GM12875 (cell line): ENCODE data around the gene CHSY3.

Source experiments
- H3K4me3 ChIP-seq: one replicate; pipeline ENCODE4 v1.5.1; 2011; ENCODE audit warnings: low read depth, low read length, control low read depth
- TF ChIP-seq, protein P1 (sequence below): IDR thresholded peaks from 2 replicates; pipeline ENCODE4 v1.5.1; 2011; ENCODE audit warnings: low read depth, mild to moderate bottlenecking, control low read depth, inconsistent platforms, low read length, moderate library complexity, borderline replicate concordance; ENCODE audit not compliant: insufficient read depth

CHSY3 gene

GRCh38 chr5:129915415-129915814 is 11.2 kb downstream of the CHSY3 start:
- H3K4me3 ChIP-seq, result no peak overlapping the region
- TF ChIP-seq, protein P1, sequence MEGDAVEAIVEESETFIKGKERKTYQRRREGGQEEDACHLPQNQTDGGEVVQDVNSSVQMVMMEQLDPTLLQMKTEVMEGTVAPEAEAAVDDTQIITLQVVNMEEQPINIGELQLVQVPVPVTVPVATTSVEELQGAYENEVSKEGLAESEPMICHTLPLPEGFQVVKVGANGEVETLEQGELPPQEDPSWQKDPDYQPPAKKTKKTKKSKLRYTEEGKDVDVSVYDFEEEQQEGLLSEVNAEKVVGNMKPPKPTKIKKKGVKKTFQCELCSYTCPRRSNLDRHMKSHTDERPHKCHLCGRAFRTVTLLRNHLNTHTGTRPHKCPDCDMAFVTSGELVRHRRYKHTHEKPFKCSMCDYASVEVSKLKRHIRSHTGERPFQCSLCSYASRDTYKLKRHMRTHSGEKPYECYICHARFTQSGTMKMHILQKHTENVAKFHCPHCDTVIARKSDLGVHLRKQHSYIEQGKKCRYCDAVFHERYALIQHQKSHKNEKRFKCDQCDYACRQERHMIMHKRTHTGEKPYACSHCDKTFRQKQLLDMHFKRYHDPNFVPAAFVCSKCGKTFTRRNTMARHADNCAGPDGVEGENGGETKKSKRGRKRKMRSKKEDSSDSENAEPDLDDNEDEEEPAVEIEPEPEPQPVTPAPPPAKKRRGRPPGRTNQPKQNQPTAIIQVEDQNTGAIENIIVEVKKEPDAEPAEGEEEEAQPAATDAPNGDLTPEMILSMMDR, result no peak

DNA sequence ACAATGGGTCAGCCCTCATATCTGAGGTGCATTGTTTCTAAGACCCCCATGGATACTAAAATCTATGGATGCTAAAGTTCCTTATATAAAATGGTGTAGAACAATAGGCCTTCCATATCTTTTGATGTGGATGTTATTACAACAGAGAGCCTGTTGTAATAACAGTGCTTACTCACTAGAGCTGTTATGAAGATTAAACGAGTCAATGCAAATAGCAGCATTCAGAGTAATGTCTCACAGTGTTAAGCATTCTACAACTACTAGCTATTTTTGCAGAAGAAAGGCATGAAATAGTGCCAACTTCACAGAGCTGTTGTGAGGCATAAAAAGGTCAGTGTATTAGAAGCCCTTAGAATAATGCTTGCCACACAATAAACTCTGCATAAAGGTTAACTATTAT is 13.0 kb downstream of the CHSY3 start:
- TF ChIP-seq, protein P1, result no peak

DNA sequence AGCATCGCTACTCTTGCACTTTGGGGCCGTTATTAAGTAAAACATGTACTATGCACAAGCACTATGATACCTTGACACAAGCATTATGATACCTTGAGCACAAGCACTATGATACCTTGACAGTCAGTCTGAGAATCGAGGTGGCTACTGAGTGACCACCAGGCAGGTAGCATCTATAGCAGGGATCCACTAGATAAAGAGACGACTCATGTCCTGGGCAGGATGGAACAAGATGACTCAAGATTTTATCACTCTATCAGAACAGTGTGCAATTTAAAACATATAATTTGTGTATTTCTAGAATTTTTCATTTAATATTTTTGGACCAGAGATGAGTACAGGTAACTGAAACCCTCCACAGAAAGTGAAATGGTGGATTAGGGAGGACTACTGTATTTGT is 16.9 kb downstream of the CHSY3 start:
- H3K4me3 ChIP-seq, result no peak overlapping the region
- TF ChIP-seq, protein P1, result no peak

More for the DNA sequence above, 13.0 kb downstream of the CHSY3 start:
- H3K4me3 ChIP-seq, result no peak overlapping the region

DNA sequence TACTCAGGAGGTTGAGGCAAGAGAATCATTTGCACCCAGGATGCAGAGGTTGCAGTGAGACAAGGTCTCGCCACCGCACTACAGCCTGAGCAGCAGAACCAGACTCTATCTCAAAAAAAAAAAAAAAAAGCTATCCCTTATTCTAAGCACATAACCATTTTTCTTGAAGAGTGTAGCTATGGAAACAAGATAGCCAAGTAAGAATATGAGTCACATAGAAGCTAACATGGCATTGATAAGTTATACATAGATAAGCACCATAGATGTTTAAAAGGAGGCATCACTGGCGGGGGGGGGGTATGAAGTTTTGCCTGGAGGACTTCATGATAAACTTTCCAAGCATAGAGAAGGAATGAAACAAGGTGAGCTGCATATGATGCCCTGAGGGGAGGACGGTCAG is 26.0 kb downstream of the CHSY3 start:
- H3K4me3 ChIP-seq, result no peak overlapping the region
- TF ChIP-seq, protein P1, result no peak

DNA sequence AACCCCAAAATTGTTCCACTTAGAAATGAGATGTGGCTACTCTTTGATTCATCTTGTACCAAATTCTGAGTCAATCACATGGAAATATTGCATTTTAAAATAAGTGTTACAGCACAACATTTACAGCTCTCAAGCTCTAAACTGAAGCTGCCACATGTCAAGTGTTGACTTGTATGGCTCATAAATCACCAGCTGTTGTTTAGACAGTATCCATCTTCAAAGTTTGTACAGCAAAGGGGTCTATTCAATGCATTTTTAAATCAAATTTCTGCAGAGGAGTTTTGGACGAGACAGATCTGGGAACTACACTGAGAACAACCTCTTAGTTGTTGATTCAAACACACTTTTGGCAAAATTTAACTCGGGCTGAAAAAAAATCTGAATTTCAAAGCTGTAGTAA is 31.4 kb downstream of the CHSY3 start:
- no peak overlapping the region for H3K4me3 ChIP-seq
- TF ChIP-seq, protein P1, result no peak

DNA sequence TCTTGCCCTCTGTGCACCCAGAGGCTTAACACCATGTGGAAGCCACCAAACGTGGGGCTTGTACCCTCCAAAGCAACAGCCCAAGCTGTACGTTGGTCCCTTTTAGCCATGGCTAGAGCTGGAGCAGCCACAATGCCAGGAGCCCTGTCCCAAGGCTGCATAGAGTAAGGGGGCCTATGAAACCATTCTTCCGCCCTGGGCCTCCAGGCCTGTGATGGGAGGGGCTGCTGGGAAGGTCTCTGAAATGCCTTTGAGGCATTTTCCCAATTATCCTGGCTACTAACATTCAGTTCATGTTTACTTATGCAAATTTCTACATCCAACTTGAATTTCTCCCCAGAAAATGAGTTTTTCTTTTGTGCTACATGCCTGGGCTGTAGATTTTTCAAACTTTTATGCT is 33.8 kb downstream of the CHSY3 start:
- TF ChIP-seq, protein P1, result no peak

DNA sequence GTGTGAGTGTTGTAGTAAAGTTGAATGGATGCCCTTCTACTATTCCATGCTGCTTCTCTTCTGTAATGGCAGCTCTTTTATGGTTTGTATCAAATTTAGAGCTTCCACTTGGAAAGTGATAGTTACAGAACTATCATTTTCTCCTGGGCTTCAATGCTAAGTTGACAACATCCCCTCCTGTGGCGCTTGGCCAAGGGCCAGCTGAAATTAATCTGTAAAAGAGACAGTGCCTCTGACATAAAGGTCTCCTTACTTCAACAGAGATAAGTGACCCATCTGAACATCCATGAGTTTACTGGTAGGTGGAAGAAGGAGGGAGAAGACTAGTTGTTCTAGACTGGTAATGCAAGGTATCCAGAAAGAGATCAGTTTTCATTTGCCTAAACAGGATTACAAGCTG is 39.7 kb downstream of the CHSY3 start:
- TF ChIP-seq, protein P1, result no peak
- H3K4me3 ChIP-seq, result no peak overlapping the region

More for the DNA sequence above, 33.8 kb downstream of the CHSY3 start:
- no peak overlapping the region for H3K4me3 ChIP-seq
